Duodenal mucosa (tissue), 2 donors: Measurements from ENCODE around the gene TCFL5.

Experiments
- H3K27ac ChIP-seq: one replicate; pipeline ENCODE4 v1.7.0; 2013; ENCODE audit warnings: low read depth, low read length
- H3K27me3 ChIP-seq, 2 donors: one replicate each; pipeline ENCODE4 v1.7.0; 2013; ENCODE audit warnings: low read length in 2 of 2, control low read depth in 1 of 2; ENCODE audit not compliant: insufficient read depth in 2 of 2, control insufficient read depth in 1 of 2
- H3K36me3 ChIP-seq, 2 donors: one replicate each; pipeline ENCODE4 v1.7.0; 2013; ENCODE audit warnings: low read length in 2 of 2, control low read depth in 1 of 2; ENCODE audit not compliant: insufficient read depth in 2 of 2, control insufficient read depth in 1 of 2
- H3K4me1 ChIP-seq, 2 donors: one replicate each; pipeline ENCODE4 v1.7.0; 2013; ENCODE audit warnings: low read length in 2 of 2, control low read depth in 1 of 2; ENCODE audit not compliant: insufficient read depth in 2 of 2, control insufficient read depth in 1 of 2
- H3K4me3 ChIP-seq, 2 donors: one replicate each; pipeline ENCODE4 v1.7.0; 2013; ENCODE audit warnings: low read length in 2 of 2, low read depth in 1 of 2
- H3K9ac ChIP-seq, 2 donors: one replicate each; pipeline ENCODE4 v1.7.0; 2013; ENCODE audit warnings: low read length in 2 of 2, low read depth in 1 of 2
- H3K9me3 ChIP-seq, 2 donors: one replicate each; pipeline ENCODE4 v1.7.0; 2013; ENCODE audit warnings: low read length in 2 of 2, control low read depth in 1 of 2; ENCODE audit not compliant: control insufficient read depth in 1 of 2

Gene TCFL5

DNA sequence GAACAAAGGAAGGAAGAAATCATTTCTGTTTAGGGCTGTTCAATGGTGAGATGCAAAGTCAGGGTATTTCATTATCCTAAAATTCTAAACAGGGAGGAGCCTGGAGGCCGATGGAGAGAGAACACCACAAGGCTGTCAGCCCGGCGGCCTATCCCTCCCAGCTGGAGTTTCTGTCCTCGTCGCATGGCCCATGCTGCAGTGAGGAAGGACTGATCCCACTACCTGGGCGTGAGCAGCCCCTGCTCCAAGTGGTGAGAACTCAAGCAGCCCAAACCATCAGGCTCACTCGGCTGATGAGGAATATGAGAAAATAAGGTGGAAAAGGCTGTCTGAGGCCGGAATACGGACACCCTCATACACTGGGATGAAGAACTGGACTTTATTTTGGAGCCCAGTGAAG lies 33.9 kb upstream of the TCFL5 start:
- H3K9ac ChIP-seq, result no peak overlapping the region
- peaks cover 23 to 24% of the 10 kb centered on the region in 2 donors for H3K4me1 ChIP-seq
- H3K36me3 ChIP-seq, result peaks cover 54 to 67% of the 10 kb centered on the region in 2 donors
- no peak overlapping the region for H3K4me3 ChIP-seq
- no peaks in the 10 kb centered on the region for H3K27me3 ChIP-seq
- H3K9me3 ChIP-seq, result no peaks in the 10 kb centered on the region
- H3K27ac ChIP-seq, result no peak overlapping the region

DNA sequence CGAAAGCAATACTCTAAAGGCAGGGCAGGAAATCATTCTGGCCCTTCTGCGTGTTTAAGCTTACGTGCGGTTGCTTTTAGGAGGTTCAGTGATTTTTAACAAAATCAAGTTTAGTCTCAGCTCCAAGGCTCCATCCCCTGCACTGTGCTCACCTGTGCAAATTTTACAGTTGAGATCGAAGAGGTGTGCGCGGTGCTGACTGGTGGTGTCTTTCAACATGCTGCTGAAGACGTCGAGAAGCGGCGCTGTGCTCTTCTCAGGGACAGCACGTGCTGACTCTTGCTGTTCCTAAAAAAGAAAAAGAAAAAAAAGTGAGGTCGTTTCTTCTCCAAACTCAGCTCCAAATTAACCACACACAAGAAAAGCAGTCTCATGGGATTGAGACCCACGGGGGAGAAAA lies 32.6 kb upstream of the TCFL5 start:
- no peak overlapping the region for H3K27ac ChIP-seq
- H3K36me3 ChIP-seq, result peaks cover 64 to 80% of the 10 kb centered on the region in 2 donors

DNA sequence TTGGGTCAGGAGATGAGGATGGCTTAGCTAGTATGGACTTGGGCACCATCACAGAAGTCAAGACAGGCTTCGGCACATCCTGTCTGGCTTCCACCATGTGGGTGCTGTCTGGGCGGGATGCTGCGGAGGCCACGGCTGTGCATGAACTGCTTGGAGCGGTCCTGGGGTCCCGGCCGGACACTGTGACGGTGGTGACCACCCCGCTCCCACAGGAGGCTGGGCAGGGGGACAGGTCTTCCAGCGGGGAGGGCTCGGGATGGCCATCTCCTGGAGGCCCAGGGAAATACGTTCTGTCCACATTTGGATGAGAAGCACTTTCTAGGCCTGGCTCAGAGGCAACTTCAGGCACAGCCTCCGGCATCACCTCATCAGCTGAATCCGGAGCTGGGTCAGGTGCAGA lies 32.1 kb upstream of the TCFL5 start:
- Histone ChIP-seq H3K36me3 (peaks cover 64 to 86% of the 10 kb centered on the region in 2 donors), H3K27ac (no peak overlapping the region), H3K9me3 (no peaks in the 10 kb centered on the region), H3K27me3 (no peaks in the 10 kb centered on the region), H3K9ac (no peak overlapping the region), H3K4me3 (no peak overlapping the region), H3K4me1 (peaks cover 5% of the 10 kb centered on the region in 2 donors)

More for the DNA sequence above, 32.6 kb upstream of the TCFL5 start:
- H3K9me3 ChIP-seq, result no peaks in the 10 kb centered on the region
- no peaks in the 10 kb centered on the region for H3K27me3 ChIP-seq
- H3K4me1 ChIP-seq, result peaks cover 11% of the 10 kb centered on the region in 2 donors
- H3K9ac ChIP-seq, result no peak overlapping the region
- no peak overlapping the region for H3K4me3 ChIP-seq

DNA sequence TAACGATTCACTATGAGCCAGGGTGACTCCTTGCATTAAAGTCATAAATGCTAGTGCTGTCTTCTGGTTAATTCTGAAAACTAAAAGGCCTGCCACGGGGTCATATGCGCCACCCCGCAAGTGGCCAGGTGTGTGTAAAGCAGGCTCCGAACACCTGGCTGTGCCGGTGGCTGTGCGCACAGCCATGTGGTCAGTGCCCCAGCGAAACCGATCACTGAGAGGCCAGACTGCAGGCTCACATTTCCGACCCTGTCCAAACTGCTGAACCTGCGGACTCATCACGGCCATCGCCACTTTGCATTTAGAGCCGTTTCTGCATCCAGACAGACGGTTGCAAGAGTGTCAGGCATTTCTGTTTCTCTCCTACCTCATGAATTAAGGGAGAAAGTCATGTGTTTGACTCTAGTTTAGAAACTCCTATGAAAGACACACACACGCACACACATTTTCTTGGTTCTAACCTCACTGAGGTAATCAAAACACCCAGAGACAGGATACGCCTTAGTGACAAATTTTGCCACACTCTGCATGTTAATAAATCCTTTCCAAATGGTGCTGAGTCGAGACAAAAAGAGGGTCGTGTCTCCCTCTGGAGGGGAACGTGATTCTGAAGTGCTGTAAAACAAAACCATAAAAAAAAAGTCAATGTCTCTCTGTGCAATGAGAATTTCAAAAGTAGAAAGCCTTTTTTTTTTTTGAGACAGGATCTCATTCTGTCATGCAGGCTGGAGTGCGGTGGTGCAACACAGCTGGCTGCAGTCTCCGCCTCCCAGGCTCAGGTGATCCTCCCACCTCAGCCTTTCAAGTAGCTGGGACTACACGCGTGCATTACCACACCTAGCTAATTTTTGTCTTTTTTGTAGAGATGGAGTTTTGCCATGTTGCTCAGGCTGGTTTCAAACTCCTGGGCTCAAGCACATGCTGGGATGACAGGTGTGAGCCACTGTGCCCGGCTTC lies 31.0 kb upstream of the TCFL5 start:
- Histone ChIP-seq H3K27me3 (no peaks in the 10 kb centered on the region), H3K27ac (no peak overlapping the region), H3K9me3 (no peaks in the 10 kb centered on the region), H3K36me3 (peaks cover 75 to 96% of the 10 kb centered on the region in 2 donors), H3K9ac (no peak overlapping the region), H3K4me1 (peaks cover 0 to 6% of the 10 kb centered on the region in 2 donors), H3K4me3 (no peak overlapping the region)

DNA sequence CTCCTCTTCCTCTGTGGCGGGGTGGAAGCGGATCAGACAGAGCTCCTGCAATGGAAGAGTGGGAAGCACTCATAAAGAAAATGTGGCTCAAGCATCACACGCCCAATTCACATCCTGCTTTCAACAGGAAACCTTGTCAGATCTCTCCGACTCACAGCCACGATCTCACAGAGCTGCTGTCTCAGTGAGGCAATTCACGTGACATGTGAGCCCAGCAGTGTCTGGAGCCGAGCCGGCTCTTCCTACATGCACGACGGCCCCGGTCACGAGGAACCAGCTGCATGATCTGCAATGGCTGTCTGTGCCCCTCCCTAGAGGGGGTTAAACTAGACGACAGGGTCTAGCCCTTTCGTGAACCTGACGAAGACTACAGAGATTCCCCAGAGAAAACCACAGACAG lies 29.5 kb upstream of the TCFL5 start:
- peaks cover 7 to 8% of the 10 kb centered on the region in 2 donors for H3K4me1 ChIP-seq
- peaks cover 68 to 93% of the 10 kb centered on the region in 2 donors for H3K36me3 ChIP-seq

DNA sequence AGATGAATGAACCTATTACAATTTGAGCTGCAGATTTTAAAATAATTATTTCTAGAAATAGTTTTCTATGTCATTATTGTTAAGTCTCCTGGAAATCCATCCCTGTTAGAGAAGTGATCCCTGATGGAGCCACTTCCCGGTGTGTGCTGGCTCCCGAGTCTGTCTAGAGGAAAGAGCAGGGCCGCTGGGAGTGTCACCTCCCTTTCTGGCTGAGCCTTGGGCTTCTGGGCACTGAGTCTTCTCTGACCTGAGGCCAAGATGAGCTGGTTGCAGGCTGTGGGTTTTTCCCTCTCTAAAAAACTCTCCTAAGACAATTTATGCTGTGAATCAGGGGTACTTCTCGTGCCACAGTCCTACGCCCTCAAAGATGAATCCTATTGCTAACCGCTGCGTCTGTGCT lies 28.8 kb upstream of the TCFL5 start:
- no peaks in the 10 kb centered on the region for H3K27me3 ChIP-seq
- H3K27ac ChIP-seq, result no peak overlapping the region
- peaks cover 7 to 8% of the 10 kb centered on the region in 2 donors for H3K4me1 ChIP-seq
- H3K36me3 ChIP-seq, result peaks cover 65 to 91% of the 10 kb centered on the region in 2 donors
- no peaks in the 10 kb centered on the region for H3K9me3 ChIP-seq
- H3K9ac ChIP-seq, result no peak overlapping the region
- no peak overlapping the region for H3K4me3 ChIP-seq

More for the DNA sequence above, 29.5 kb upstream of the TCFL5 start:
- H3K9ac ChIP-seq, result no peak overlapping the region
- H3K27me3 ChIP-seq, result no peaks in the 10 kb centered on the region
- H3K4me3 ChIP-seq, result no peak overlapping the region
- no peaks in the 10 kb centered on the region for H3K9me3 ChIP-seq
- H3K27ac ChIP-seq, result no peak overlapping the region

DNA sequence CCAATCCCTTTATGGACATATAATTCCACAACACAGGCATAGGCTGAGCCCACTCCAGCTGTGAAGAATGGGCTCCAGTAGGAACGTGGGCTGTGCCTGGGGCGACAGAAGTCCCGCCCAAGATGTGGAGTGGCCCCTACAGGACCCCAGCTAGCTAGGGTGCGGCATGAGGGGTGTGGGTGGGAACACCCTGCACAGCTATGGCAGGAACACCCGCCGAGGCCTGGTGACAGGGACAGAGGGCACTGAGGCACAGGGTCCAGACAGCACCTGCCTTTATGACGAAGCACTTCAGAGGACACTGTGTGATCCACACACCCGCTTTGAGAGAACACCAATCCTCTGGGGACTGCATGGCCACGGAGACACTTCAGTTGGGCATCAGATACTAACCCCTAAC lies 28.2 kb upstream of the TCFL5 start:
- no peaks in the 10 kb centered on the region for H3K27me3 ChIP-seq
- H3K4me1 ChIP-seq, result peaks cover 7 to 8% of the 10 kb centered on the region in 2 donors
- no peak overlapping the region for H3K9ac ChIP-seq
- no peak overlapping the region for H3K4me3 ChIP-seq
- peaks cover 61 to 86% of the 10 kb centered on the region in 2 donors for H3K36me3 ChIP-seq
- H3K27ac ChIP-seq, result no peak overlapping the region
- H3K9me3 ChIP-seq, result no peaks in the 10 kb centered on the region

DNA sequence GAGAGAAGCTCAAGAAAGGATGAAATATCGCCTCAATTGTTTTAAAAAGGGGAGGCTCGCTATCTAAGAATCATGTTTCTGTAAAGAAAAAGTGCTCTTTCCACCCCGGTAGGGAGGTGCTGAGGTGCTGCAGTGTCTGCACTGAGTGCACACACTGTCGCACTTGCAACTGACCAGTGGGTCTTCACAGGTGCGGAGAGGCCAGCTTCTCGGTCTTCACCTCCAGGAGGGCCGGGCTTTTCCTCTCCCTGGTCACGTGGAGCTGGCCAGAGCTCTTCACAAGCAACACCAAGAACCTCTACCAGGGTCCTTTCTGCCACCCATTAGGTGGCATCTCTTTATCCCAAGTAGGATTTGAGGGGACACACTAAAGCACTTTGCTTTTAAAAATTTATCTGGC lies 27.8 kb upstream of the TCFL5 start:
- H3K9me3 ChIP-seq, result no peaks in the 10 kb centered on the region
- H3K9ac ChIP-seq, result no peak overlapping the region
- H3K4me3 ChIP-seq, result no peak overlapping the region
- H3K27ac ChIP-seq, result no peak overlapping the region
- peaks cover 58 to 81% of the 10 kb centered on the region in 2 donors for H3K36me3 ChIP-seq
- peaks cover 7 to 8% of the 10 kb centered on the region in 2 donors for H3K4me1 ChIP-seq
- no peaks in the 10 kb centered on the region for H3K27me3 ChIP-seq

DNA sequence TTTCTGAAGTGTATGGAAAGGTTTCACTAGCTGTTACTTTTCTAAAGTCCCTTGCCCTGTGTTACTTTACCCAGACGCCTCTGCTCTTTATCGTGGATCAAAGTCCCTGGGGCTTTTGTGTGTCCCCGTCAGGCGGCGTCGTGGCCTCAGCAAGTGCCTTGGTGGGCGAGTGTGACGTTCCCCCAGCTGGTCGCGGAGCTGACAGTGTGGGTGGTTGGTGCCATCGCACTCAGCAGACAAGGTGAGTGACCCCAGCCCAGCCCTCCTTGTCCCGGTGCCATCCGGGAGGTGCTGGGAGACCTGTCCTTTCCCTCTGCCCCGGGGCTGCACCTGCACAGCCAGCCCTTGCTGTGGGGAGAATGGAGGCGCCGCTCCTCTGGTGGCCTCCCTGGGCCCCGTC lies 27.3 kb upstream of the TCFL5 start:
- Histone ChIP-seq H3K9ac (no peak overlapping the region), H3K27ac (no peak overlapping the region), H3K36me3 (peaks cover 53 to 76% of the 10 kb centered on the region in 2 donors), H3K9me3 (no peaks in the 10 kb centered on the region), H3K27me3 (no peaks in the 10 kb centered on the region), H3K4me1 (peaks cover 7 to 8% of the 10 kb centered on the region in 2 donors), H3K4me3 (no peak overlapping the region)

DNA sequence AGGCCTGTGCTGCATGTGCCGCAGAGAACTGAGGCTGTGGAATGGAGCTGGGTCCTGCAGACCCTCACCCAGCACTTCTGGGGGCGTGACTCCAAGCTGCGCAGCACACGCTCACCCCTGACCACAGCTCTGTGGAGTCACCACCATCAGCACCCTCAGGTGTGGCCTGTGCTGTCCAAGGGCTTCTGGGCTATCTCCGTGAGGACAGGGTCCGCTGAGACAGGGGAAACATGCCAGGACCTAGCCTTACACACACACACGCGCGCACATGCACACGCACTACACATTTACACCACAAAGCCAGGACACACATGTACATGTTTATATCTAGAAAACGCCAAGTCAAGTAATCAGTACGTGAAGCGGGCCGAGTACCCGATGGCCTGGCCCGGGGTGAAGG lies 26.8 kb upstream of the TCFL5 start:
- no peaks in the 10 kb centered on the region for H3K27me3 ChIP-seq
- no peak overlapping the region for H3K4me3 ChIP-seq
- H3K4me1 ChIP-seq, result peaks cover 7 to 8% of the 10 kb centered on the region in 2 donors
- H3K9ac ChIP-seq, result no peak overlapping the region
- no peaks in the 10 kb centered on the region for H3K9me3 ChIP-seq
- H3K27ac ChIP-seq, result no peak overlapping the region
- peaks cover 48 to 71% of the 10 kb centered on the region in 2 donors for H3K36me3 ChIP-seq
